Activated CD4-positive, alpha-beta memory T cell treated with anti-CD3 and anti-CD28 coated beads, Interleukin-2, amount 10 ng/mL, durations not matched to agents 7 days and 5 days (primary cell): Measurements from ENCODE around the gene FXYD3. TPM values are rescaled to one million over a fixed set of nuclear protein-coding genes. Genes with fewer than 3 reads are reported as not detected.

Source experiments
- CTCF ChIA-PET: fragments of 350-600 bp; sonication (Branson Sonifier 250); formaldehyde crosslinking; loops from one replicate; lab custom pipeline; 2021; ENCODE audit warnings: antibody characterized with exemption, inconsistent platforms; lab: Charles Lee
- POLR2A ChIA-PET: fragments of 350-600 bp; sonication (Branson Sonifier 250); formaldehyde crosslinking; loops from one replicate; lab custom pipeline; 2021; ENCODE audit warnings: antibody characterized with exemption; lab: Charles Lee
- DNase-seq: peaks from one replicate; pipeline ENCODE4 v3.0.0-alpha.2; 2020
- H3K27ac Mint-ChIP-seq: one replicate; pipeline ENCODE4 v1.8.0; 2021; ENCODE audit warnings: mild to moderate bottlenecking, mixed read lengths
- H3K27me3 Mint-ChIP-seq: one replicate; pipeline ENCODE4 v1.8.0; 2021; ENCODE audit warnings: mixed read lengths
- H3K36me3 Mint-ChIP-seq: one replicate; pipeline ENCODE4 v1.8.0; 2021; ENCODE audit warnings: low read depth, mixed read lengths
- H3K4me1 Mint-ChIP-seq: one replicate; pipeline ENCODE4 v1.8.0; 2021; ENCODE audit warnings: mixed read lengths
- H3K4me3 Mint-ChIP-seq: one replicate; pipeline ENCODE4 v1.8.0; 2021; ENCODE audit warnings: mild to moderate bottlenecking, mixed read lengths
- H3K9me3 Mint-ChIP-seq: one replicate; pipeline ENCODE4 v1.8.0; 2021; ENCODE audit warnings: mixed read lengths
- total RNA-seq, 2 experiments: library from RNA; stranded (reverse); gene quantifications; one replicate each; pipeline ENCODE4 v1.2.3, GENCODE V29; 2021

Gene FXYD3
- total RNA-seq, 2 experiments from 2014 or later = not detected

GRCh38 chr19:35167251-35168119 is 51.9 kb downstream of the FXYD3 start:
- peaks cover 28% of the 10 kb centered on the region for H3K9me3 Mint-ChIP-seq
- no peak overlapping the region for H3K4me3 Mint-ChIP-seq
- CTCF ChIA-PET = interaction anchor here (1.7 kb wide), 1 partner anchor 13 kb away, joined by 8 read pairs; the partner anchor contains the start of gene FXYD5
- H3K27me3 Mint-ChIP-seq = no peaks in the 10 kb centered on the region
- DNase-seq = no peak
- peaks cover 94% of the 10 kb centered on the region for H3K36me3 Mint-ChIP-seq
- H3K4me1 Mint-ChIP-seq = peaks cover 63% of the 10 kb centered on the region
- peak overlapping the region; percentile 84 for H3K27ac Mint-ChIP-seq
- POLR2A ChIA-PET = interaction anchor here (1.2 to 9.7 kb wide), 5 partner anchors 9 to 46 kb away, joined by 3 to 106 read pairs (median 7); partner anchors contain the start of gene FXYD5

- ChIA-PET CTCF (no interaction called here), POLR2A (interaction anchor here (0.7 to 9.7 kb wide), 3 partner anchors 10 to 43 kb away, joined by 4 to 106 read pairs (median 5); partner anchors contain the start of gene FXYD5)
- Mint-ChIP-seq H3K27me3 (no peaks in the 10 kb centered on the region), H3K4me3 (no peak overlapping the region), H3K4me1 (peaks cover 59% of the 10 kb centered on the region), H3K36me3 (peaks cover 94% of the 10 kb centered on the region), H3K27ac (peak overlapping the region; percentile 54), H3K9me3 (peaks cover 26% of the 10 kb centered on the region)
- DNase-seq = no peak
These were observed 52.6 kb downstream of the FXYD3 start for GRCh38 chr19:35168196-35168595.

GRCh38 chr19:35169221-35169995 is 53.8 kb downstream of the FXYD3 start:
- H3K36me3 Mint-ChIP-seq = peaks cover 89% of the 10 kb centered on the region
- peaks cover 52% of the 10 kb centered on the region for H3K4me1 Mint-ChIP-seq
- no peak for DNase-seq
- ChIA-PET POLR2A (interaction anchor here (0.9 to 9.7 kb wide), 6 partner anchors 11 to 44 kb away, joined by 3 to 106 read pairs (median 3); partner anchors contain the start of gene FXYD5), CTCF (no interaction called here)
- peak overlapping the region; percentile 62 for H3K27ac Mint-ChIP-seq
- H3K9me3 Mint-ChIP-seq = peaks cover 21% of the 10 kb centered on the region
- H3K27me3 Mint-ChIP-seq = no peaks in the 10 kb centered on the region
- no peak overlapping the region for H3K4me3 Mint-ChIP-seq

DNA sequence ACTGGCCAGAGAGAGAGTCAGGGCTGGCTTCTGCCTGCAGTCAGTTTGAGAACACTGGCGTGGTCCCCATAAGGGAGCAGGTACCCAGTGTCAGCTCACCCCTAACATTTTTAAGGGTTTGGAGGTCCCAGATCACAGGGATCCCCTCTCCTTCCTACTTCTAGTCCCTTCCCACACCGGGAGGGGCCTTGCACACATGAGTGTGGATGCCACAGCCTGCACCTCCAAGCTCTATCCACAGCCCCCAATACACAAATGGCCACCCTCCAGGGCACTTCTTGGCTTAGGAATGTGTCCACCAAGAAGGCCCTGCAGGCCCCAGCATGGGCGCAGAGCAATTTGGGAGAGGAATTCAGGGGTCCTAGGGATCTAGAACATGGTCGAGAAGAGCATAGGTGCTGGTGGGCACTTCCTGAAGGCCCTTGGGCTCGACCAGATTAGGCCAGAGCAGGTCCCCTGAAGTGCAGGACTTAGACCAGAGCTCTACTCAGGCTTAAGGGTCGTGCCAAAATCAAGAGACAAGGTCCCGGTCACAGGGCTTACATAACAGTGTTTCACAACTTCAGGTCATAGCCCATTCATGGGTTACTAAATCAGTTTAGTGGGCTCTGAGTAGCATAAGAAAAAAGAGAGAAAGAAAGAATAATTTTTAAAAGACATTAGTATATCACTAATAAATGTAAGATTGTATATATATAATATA is 54.9 kb downstream of the FXYD3 start:
- CTCF ChIA-PET = interaction anchor here (1.2 to 1.6 kb wide), 2 partner anchors 17 to 43 kb away, joined by 3 read pairs; no protein-coding TSS in a partner anchor
- DNase-seq = no peak
- no peaks in the 10 kb centered on the region for H3K27me3 Mint-ChIP-seq
- POLR2A ChIA-PET = interaction anchor here (1.0 to 9.7 kb wide), 4 partner anchors 12 to 41 kb away, joined by 3 to 106 read pairs (median 3); partner anchors contain the start of gene FXYD5
- H3K27ac Mint-ChIP-seq = no peak overlapping the region
- H3K4me1 Mint-ChIP-seq = peaks cover 50% of the 10 kb centered on the region
- peaks cover 16% of the 10 kb centered on the region for H3K9me3 Mint-ChIP-seq
- peaks cover 78% of the 10 kb centered on the region for H3K36me3 Mint-ChIP-seq
- H3K4me3 Mint-ChIP-seq = no peak overlapping the region

GRCh38 chr19:35171730-35172129 is 56.1 kb downstream of the FXYD3 start:
- peak overlapping the region; percentile 71 for H3K27ac Mint-ChIP-seq
- peak; percentile 24 for DNase-seq
- no peak overlapping the region for H3K4me3 Mint-ChIP-seq
- CTCF ChIA-PET = interaction anchor here (0.9 to 1.6 kb wide), 2 partner anchors 18 to 42 kb away, joined by 3 to 4 read pairs; partner anchors contain the start of gene FXYD5
- H3K4me1 Mint-ChIP-seq = peaks cover 38% of the 10 kb centered on the region
- H3K36me3 Mint-ChIP-seq = peaks cover 66% of the 10 kb centered on the region
- POLR2A ChIA-PET = interaction anchor here (0.8 to 9.7 kb wide), 11 partner anchors 11 to 157 kb away, joined by 3 to 106 read pairs (median 4); partner anchors contain the start of gene FXYD5
- H3K9me3 Mint-ChIP-seq = peaks cover 4% of the 10 kb centered on the region
- no peaks in the 10 kb centered on the region for H3K27me3 Mint-ChIP-seq

Other genes starting within 250 kb of the FXYD3 start
- gene ZNF30, start 188.9 kb upstream of the FXYD3 start, total RNA-seq = 1 to 10 TPM; 2.8 to 3.1 TPM
- 10 to 100 TPM; 18.3 to 18.9 TPM for gene ZNF792, start 151.6 kb upstream of the FXYD3 start, total RNA-seq
- 100 to 1,000 TPM in 1 of 2 experiments, 10 to 100 TPM in 1; 98.2 to 106 TPM for gene GRAMD1A, start 115.5 kb upstream of the FXYD3 start, total RNA-seq
- gene SCN1B, start 85.4 kb upstream of the FXYD3 start, total RNA-seq = under 1 TPM; 0.43 to 0.50 TPM
- gene HPN, start 74.1 kb upstream of the FXYD3 start, total RNA-seq = not detected
- gene LGI4, start 19.2 kb downstream of the FXYD3 start, total RNA-seq = under 1 TPM; 0.55 to 0.68 TPM
- 1 to 10 TPM; 3.3 to 3.6 TPM for gene FXYD1, start 23.0 kb downstream of the FXYD3 start, total RNA-seq
- 1 to 10 TPM; 8.3 to 8.8 TPM for gene FXYD7, start 27.4 kb downstream of the FXYD3 start, total RNA-seq
- 100 to 1,000 TPM; 588 to 589 TPM for gene FXYD5, start 38.9 kb downstream of the FXYD3 start, total RNA-seq
- gene FAM187B, start 112.9 kb downstream of the FXYD3 start, total RNA-seq = not detected
- gene LSR, start 133.2 kb downstream of the FXYD3 start, total RNA-seq = 10 to 100 TPM; 13.2 to 13.3 TPM
- 100 to 1,000 TPM; 164 to 172 TPM for gene USF2, start 153.1 kb downstream of the FXYD3 start, total RNA-seq
- gene HAMP, start 166.7 kb downstream of the FXYD3 start, total RNA-seq = under 1 TPM; 0.38 to 0.43 TPM
- not detected for gene MAG, start 176.3 kb downstream of the FXYD3 start, total RNA-seq
- under 1 TPM; 0.63 to 0.76 TPM for gene CD22, start 213.4 kb downstream of the FXYD3 start, total RNA-seq
- gene FFAR1, start 232.1 kb downstream of the FXYD3 start, total RNA-seq = not detected
- gene FFAR3, start 242.6 kb downstream of the FXYD3 start, total RNA-seq = under 1 TPM; 0.63 to 0.78 TPM